DND-41 (cell line): ENCODE data around the gene GAS2.

ENCODE experiments used
- ATAC-seq: fragments of 200-7000 bp; cut with Tn5 transposase; 3 replicates; pipeline ENCODE4 v1.9.1; 2021; ENCODE audit warnings: low read depth; ENCODE audit not compliant: insufficient read depth
- DNase-seq: peaks from one replicate; pipeline ENCODE4 v3.0.0-alpha.2; 2020
- H2AFZ ChIP-seq: 2 replicates; pipeline ENCODE4 v1.6.0; 2012; ENCODE audit warnings: low read depth, low read length
- H3K27ac ChIP-seq: 2 replicates; pipeline ENCODE4 v1.5.1; 2012; ENCODE audit warnings: low read length, inconsistent platforms
- H3K27me3 ChIP-seq: fragments of 200-600 bp; sonication (generic); 2 replicates; pipeline ENCODE4 v1.6.0; 2012; ENCODE audit warnings: low read length, mild to moderate bottlenecking, inconsistent platforms; ENCODE audit not compliant: insufficient read depth, poor library complexity
- H3K36me3 ChIP-seq: 2 replicates; pipeline ENCODE4 v1.5.1; 2012; ENCODE audit warnings: low read length, inconsistent platforms; ENCODE audit not compliant: insufficient read depth
- H3K4me1 ChIP-seq: 2 replicates; pipeline ENCODE4 v1.5.1; 2012; ENCODE audit warnings: mild to moderate bottlenecking, low read length; ENCODE audit not compliant: insufficient read depth
- H3K4me2 ChIP-seq: 2 replicates; pipeline ENCODE4 v1.6.0; 2012; ENCODE audit warnings: mild to moderate bottlenecking, moderate library complexity, low read length, inconsistent platforms; ENCODE audit not compliant: insufficient read depth
- H3K4me3 ChIP-seq, 2 experiments: fragments of 200-600 bp in 1 of 2; shearing (Covaris generic) in 1 of 2; 2 replicates each; pipeline ENCODE4 v1.5.1; 2012 to 2016; ENCODE audit warnings: inconsistent platforms in 2 of 2, low read length in 2 of 2, mild to moderate bottlenecking in 2 of 2, low read depth in 1 of 2, moderate library complexity in 1 of 2
- H3K79me2 ChIP-seq: 2 replicates; pipeline ENCODE4 v1.6.0; 2012; ENCODE audit warnings: low read length, inconsistent platforms; ENCODE audit not compliant: insufficient read depth
- H3K9ac ChIP-seq: 2 replicates; pipeline ENCODE4 v1.6.0; 2012; ENCODE audit warnings: low read depth, mild to moderate bottlenecking, inconsistent platforms, low read length, moderate library complexity
- H3K9me3 ChIP-seq: 2 replicates; pipeline ENCODE4 v1.5.1; 2012; ENCODE audit warnings: low read length, moderate library complexity, mild to moderate bottlenecking, inconsistent platforms; ENCODE audit not compliant: insufficient read depth, severe bottlenecking
- H4K20me1 ChIP-seq: 2 replicates; pipeline ENCODE4 v1.6.0; 2012; ENCODE audit warnings: low read length; ENCODE audit not compliant: insufficient read depth
- EZH2 ChIP-seq: IDR thresholded peaks from 3 replicates; pipeline ENCODE4 v1.6.1; 2012; ENCODE audit warnings: borderline replicate concordance, low read depth, mild to moderate bottlenecking, moderate library complexity, low read length, inconsistent platforms; ENCODE audit not compliant: severe bottlenecking
- TF ChIP-seq, protein P1 (sequence below): IDR thresholded peaks from 2 replicates; pipeline ENCODE4 v1.5.1; 2012; ENCODE audit warnings: borderline replicate concordance, low read length, moderate library complexity, mild to moderate bottlenecking; ENCODE audit not compliant: poor library complexity, severe bottlenecking; ENCODE audit errors: extremely low read depth

Gene GAS2

DNA sequence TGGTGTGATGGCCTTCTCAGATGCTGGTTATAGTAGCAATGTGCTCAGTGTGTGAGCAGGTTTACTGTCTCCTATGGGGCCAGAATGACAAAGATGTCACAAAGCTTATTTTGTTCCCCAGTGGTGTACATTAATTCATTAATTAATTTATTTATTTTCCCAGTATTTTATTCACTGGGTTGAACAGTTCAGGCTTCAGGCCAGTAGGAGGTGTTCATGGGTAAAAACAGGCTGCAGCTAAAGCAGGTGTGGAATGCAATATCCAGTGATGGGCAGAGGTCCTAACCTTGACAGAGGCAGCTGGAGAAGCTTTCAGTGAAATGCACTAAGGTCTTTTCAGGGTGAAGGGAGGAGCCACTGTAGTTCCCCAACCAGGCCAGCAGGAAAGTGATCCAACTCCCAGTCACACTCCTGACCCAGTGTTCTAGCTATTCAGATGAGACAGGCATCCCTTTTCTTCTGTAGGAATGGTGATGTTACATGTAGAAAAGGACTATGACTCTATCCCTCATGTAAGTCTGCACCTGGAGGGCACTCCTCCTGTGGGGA, 33.0 kb upstream of the GAS2 start:
- Histone ChIP-seq H3K9ac (no peak overlapping the region), H4K20me1 (no peaks in the 10 kb centered on the region), H3K36me3 (no peaks in the 10 kb centered on the region), H3K27ac (peak overlapping the region; percentile 46), H3K4me3 (no peak overlapping the region), H2AFZ (no peak overlapping the region), H3K9me3 (no peaks in the 10 kb centered on the region), H3K4me2 (no peak overlapping the region), H3K27me3 (no peaks in the 10 kb centered on the region), H3K79me2 (no peaks in the 10 kb centered on the region), H3K4me1 (peaks cover 26% of the 10 kb centered on the region)
- TF ChIP-seq, protein P1, sequence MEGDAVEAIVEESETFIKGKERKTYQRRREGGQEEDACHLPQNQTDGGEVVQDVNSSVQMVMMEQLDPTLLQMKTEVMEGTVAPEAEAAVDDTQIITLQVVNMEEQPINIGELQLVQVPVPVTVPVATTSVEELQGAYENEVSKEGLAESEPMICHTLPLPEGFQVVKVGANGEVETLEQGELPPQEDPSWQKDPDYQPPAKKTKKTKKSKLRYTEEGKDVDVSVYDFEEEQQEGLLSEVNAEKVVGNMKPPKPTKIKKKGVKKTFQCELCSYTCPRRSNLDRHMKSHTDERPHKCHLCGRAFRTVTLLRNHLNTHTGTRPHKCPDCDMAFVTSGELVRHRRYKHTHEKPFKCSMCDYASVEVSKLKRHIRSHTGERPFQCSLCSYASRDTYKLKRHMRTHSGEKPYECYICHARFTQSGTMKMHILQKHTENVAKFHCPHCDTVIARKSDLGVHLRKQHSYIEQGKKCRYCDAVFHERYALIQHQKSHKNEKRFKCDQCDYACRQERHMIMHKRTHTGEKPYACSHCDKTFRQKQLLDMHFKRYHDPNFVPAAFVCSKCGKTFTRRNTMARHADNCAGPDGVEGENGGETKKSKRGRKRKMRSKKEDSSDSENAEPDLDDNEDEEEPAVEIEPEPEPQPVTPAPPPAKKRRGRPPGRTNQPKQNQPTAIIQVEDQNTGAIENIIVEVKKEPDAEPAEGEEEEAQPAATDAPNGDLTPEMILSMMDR, result peak; percentile 8
- TF ChIP-seq EZH2, result no peak
- DNase-seq, result no peak
- no peak for ATAC-seq

DNA sequence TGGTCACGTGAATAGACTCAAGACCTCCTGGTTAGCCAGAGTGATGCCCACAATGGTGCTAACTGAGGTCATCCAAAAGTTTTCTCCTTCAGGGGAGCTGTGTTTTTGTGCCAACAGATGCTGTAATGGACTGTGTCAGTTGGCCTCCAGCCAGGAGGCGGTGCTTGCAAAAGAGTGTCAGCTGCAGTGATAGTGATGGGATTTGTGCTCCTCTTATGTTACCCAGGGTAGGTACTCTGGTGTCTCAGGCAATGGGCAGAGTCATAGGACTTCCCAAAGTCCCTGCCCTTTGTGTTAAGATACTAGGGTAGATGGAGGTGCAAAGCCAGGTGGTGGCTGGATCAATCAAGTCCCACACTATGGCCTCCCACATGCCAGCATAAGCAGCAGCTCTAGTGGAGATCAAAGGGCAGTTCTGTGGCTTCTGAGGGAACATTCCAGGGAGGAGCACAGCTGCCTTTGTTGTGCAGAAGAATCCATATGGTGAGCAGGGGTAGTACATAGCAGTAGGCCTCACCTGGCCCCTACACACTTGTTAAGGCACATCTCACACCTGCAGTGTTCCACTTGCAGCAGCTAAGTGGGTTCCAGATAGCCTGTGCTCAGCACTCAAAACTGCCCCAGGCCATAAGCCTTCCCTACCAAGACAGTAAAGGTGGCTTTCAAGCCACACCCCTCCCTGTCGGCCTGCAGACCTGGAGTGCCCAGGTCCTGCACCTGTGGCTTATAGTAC, 31.3 kb upstream of the GAS2 start:
- no peaks in the 10 kb centered on the region for H3K36me3 ChIP-seq
- peak; percentile 30 for DNase-seq
- H3K4me3 ChIP-seq, result no peak overlapping the region
- ATAC-seq, result peak; percentile 54
- H3K4me2 ChIP-seq, result no peak overlapping the region
- H2AFZ ChIP-seq, result no peak overlapping the region
- H3K27ac ChIP-seq, result peak overlapping the region; percentile 46
- TF ChIP-seq EZH2, result no peak
- TF ChIP-seq, protein P1, result no peak
- H3K79me2 ChIP-seq, result no peaks in the 10 kb centered on the region
- peaks cover 26% of the 10 kb centered on the region for H3K4me1 ChIP-seq
- H3K9me3 ChIP-seq, result no peaks in the 10 kb centered on the region
- no peaks in the 10 kb centered on the region for H3K27me3 ChIP-seq
- no peak overlapping the region for H3K9ac ChIP-seq
- H4K20me1 ChIP-seq, result no peaks in the 10 kb centered on the region

DNA sequence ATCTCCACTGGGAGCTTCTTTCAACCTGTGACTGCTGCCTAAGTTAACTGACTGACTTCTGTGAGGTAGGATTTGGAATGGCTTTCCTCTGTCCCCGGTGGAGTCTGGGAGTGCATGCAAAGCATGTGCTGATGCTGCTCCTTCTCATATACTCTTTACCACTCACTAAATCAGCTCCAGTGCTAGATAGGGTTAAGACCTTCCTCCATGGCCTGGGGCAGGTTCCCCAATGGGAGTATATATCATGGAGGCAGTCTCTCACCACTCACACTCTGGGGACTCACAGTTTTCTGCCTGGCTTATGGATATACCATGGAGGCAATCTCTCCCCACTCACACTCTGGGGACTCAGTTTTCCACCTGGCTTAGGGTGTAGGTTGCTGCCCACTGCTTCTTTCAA, 30.7 kb upstream of the GAS2 start:
- Histone ChIP-seq H3K4me2 (no peak overlapping the region), H3K36me3 (no peaks in the 10 kb centered on the region), H3K27ac (no peak overlapping the region), H3K9ac (no peak overlapping the region), H3K9me3 (no peaks in the 10 kb centered on the region), H3K27me3 (no peaks in the 10 kb centered on the region), H4K20me1 (no peaks in the 10 kb centered on the region), H2AFZ (no peak overlapping the region), H3K79me2 (no peaks in the 10 kb centered on the region), H3K4me1 (peaks cover 26% of the 10 kb centered on the region), H3K4me3 (no peak overlapping the region)
- TF ChIP-seq, protein P1, result no peak
- TF ChIP-seq EZH2, result no peak
- no peak for DNase-seq
- no peak for ATAC-seq
